GM18507 (cell line): ENCODE results near the gene DMC1.
A peak's percentile ranks its signal among the peaks of the same experiment; 100 is the strongest.
"Not testable (repeated sequence)": the region's sequence is repeated elsewhere in the genome, so short reads cannot be mapped to it uniquely, and the experiment has no call there.

Source experiments
- DNase-seq: peaks from one replicate; pipeline ENCODE4 v3.0.0; 2011; ENCODE audit warnings: low read depth; ENCODE audit not compliant: insufficient read length; ENCODE audit errors: extremely low spot score
- FAIRE-seq: peaks from 2 replicates; lab custom pipeline; 2011; peaks lifted over from hg19 to GRCh38; lab: Jason Lieb, UNC

The DMC1 gene, protein sequence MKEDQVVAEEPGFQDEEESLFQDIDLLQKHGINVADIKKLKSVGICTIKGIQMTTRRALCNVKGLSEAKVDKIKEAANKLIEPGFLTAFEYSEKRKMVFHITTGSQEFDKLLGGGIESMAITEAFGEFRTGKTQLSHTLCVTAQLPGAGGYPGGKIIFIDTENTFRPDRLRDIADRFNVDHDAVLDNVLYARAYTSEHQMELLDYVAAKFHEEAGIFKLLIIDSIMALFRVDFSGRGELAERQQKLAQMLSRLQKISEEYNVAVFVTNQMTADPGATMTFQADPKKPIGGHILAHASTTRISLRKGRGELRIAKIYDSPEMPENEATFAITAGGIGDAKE

DNA sequence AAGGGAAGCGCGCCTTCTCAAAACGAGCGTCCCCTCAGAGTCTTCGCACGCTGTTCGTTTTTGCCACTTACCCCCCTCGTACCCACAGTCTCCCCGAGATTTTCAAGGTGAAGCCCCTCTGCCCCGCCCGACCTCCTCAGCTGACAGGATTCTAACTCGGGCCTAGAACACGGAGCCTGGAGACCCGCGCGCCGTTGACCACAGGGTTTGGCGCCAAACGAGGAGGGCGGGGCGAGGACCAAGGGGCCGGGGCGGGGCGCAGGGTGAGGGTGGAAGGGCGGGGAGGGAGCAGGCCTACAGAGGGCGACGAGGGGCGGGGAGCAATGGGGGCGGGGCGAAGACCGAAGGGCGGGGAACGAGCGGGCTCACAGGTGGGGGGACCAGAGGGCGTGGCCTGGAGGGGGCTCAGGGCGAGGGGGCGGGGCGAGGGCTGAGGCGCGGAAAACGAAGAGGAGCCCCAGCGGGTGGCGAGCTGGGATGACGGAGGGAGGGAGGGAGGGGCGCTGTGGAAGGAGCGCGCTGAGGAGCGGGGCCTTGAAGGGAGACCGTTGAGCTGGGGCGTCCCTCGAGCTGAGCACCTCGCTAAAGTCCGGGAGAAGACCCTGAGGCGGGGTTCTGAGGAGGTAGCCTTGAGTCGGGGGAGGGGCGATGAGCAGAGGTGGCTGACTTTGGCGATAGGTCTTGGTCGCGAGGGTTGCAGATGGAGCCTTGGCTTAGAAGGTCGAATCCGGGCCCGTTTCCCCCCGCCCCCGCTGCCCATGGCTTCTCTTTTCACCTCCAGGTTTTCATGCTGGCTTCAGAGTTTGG, at the start of gene DMC1:
Gene DMC1 (minus strand): TSS at position 212 of the 807 bp plus-strand sequence. CDS start 1,927 bp downstream, outside the sequence.
- DNase-seq (peak; percentile 99), FAIRE-seq (peak; percentile 87)

DNA sequence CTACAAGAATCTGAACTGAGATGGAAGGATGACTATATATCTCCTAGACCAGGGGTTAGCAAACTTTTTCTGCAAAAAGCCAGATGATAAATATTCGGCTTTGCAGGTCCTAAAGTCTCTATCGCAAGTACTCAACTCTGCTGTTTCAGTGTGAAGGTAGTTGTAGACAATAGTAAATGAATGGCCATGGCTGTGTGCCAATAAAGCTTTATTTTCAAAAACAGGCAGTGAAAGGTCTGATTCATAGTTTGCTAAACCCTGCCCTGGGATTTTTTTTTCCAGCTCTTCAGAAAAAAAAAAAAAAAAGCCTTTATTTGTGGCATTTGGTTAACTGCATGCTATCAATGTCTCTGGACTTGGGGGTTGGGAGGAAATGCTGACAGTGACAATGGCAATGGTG, 48.7 kb upstream of the DMC1 start:
- no peak for FAIRE-seq
- no peak for DNase-seq

DNA sequence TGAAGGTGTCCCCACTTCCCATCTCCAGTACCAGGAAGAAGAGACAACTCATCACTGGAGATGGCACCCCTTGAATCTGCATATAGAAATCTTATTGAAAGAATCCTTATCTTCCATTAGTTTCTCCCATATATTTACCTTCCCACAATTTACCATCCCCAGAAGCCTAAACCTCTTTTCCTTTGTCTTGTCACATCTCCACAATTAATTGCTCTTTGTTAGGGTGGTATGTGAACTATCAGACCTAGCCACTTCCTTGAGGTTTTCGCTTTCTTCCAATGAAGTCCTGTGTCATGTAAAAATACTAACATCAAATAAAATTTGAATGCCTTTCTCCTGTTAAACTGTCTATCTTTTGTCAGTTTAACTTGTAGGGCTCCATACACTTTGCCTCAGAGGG, 48.3 kb upstream of the DMC1 start:
- DNase-seq (no peak), FAIRE-seq (no peak)

DNA sequence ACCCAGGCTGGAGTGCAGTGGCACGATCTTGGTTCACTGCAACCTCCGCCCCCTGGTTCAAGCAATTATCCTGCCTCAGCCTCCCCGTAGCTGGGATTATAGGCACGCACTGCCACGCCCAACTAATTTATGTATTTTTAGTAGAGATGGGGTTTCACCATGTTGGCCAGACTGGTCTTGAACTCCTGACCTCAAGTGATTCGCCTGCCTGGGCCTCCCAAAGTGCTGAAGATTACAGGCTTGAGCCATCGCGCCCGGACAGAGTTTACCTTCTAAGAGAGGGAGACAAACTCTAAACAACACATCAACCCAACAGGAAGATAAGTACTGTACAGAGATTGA, 45.1 kb upstream of the DMC1 start:
- FAIRE-seq, DNase-seq: not testable (repeated sequence)

DNA sequence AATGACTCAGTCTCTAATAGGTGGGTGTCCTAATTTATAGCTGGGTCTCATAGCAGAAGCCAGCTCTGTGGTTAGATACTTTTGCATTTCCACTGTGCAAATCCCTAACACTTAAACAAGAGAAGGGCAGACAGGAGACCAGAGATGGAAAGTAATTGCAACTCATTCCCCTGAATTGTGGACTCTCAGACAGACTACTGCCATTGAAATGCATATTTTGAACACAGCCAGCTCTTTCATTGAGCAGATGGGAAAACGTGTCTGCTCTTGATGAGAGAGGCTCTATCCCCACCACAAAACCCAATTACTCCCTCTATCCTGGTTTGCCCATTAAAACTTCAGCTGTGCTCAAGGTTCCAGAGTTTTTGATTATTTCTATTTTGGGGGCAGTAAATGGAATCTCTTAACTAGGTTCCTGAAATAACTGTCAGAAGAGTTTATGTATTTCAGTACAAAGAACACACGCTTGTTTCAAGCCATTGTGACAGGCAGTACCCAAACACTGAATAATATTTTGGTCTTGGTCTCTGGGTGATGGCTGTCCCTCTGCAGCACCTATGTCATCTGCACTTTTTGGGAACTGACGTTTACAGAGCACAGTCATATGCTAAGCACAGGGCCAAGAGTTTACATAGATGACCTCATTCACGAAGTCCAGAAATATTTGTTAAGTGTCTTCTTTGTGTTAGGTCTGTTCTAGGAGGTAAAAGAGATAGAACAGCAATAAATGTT, 44.5 kb upstream of the DMC1 start:
- DNase-seq, result no peak
- no peak for FAIRE-seq

DNA sequence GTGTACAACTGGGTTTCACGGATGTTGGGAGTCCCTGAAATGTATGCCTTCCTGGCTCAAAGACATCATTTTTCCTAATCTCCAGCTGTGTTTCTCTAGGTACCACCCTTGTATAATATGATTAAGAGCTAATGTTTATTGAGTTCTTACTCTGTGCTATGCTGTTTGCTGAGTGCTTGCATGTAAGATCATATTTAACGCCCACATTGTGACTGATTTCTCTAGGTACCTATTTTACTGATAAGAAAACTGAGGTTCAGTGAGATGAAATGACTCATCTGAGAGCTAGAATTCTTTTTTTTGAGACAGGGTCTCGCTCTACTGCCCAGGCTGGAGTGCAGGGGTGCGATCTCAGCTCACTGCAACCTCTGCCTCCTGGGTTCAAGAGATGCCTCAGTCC, 43.6 kb upstream of the DMC1 start:
- no peak for FAIRE-seq

DNA sequence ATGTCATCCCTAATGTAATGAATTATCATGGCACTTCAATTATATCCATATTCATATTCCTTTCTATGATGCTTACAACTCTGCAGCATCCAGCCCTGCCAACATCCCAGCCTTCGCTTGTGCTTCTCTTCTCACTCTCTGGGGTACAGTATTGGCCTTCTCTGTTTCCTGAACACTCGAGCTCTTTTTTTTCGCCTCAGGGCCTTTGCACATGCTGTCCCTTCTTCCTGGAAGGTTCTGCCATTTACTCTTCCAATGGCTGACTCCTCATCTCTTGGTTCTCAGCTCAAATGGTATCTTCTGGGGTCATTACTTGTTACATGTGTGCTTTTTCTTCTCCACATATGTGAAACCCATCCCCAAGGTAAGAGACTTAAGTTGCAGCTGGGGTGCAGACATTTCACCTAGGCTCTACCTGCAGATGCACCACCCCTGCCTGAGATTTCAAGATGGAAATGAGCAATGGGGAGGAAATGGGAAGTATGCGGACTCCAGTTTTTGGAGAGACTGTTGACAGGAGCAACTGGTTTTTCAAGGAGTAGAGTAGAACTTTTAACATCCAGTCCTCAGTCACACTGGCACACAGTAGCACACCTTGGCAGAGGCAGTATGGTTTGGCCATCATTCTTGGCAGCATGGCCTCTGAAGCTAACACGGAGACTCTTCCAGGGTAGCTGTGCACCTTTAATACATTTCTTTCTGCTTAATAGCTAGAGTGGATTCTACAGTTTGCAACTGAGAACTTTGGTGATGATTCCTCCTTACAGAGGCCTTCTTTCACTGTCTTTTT, 42.4 kb upstream of the DMC1 start:
- FAIRE-seq, result no peak
- DNase-seq, result no peak

More for the DNA sequence above, 43.6 kb upstream of the DMC1 start:
- no peak for DNase-seq

DNA sequence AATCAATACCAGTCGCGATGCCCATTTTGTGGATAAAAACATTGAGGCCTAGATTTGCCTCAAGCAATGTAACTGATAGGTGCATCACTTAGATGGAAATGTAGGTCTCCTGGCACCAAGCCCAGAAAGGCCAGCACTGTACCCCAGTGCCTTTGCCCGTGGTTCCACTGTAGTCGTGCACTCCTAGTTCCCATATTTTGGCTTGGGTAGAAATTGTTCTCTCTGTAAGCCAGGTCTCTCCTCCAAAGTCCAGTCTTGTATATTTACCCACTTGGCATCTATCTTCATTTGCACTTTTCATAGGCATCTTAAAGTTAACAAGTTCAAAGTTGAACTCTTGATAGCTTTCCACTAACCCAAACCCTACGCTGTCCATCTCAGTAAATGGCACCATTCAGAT, 41.6 kb upstream of the DMC1 start:
- DNase-seq (no peak), FAIRE-seq (no peak)

DNA sequence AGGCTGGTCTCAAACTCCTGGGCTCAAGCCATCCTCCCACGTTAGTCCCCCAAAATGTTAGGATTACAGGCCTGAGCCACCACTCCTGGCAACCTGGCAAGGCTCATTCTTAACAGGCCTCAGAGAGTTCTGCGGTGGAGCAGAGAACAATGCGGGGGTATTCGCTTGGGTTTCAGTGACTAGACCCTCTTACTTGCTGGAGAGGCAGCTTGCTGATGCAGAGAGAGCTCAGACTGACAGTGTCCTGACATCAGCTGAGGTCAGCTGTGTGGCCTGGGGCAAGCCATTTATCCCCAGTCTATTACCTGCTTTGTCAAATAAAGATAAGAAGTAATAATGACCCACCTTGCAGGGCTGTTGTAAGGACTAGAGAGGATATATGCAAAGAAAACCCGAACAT, 40.3 kb upstream of the DMC1 start:
- FAIRE-seq (no peak), DNase-seq (no peak)

DNA sequence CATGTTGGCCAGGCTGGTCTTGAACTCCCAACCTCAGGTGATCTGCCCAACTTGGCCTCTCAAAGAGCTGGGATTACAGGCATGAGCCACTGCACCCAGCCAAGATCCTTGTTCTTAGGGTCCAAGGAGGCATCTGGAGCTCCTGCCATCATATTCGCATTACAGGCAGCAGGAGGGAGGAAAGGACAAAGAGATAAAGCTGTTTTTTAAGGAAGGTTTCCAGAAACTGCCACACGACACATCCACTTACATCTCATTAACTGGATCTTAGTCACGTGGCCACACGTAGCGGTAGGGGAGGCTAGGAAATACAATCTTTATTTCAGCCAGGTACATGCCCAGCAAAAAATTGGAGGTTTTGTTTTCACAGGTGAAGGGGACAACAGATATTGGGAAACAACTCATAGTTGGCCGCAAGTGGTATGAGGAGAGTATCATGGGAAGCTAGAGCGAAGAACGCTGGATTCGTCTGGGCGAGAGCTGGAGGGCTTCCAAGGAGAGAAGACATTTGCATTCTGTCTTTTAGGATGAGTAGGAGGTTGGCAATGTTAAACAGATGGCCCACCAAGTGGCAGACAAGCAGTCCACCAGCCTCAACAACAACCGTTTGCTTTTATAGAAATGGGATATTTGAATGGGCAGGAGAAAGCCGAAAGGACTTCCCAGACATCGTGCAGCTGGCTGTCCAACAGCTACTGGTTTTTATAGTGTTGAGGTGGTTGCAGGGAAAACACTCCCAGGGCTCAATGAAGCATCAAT, 39.2 kb upstream of the DMC1 start:
- DNase-seq, result no peak
- no peak for FAIRE-seq

DNA sequence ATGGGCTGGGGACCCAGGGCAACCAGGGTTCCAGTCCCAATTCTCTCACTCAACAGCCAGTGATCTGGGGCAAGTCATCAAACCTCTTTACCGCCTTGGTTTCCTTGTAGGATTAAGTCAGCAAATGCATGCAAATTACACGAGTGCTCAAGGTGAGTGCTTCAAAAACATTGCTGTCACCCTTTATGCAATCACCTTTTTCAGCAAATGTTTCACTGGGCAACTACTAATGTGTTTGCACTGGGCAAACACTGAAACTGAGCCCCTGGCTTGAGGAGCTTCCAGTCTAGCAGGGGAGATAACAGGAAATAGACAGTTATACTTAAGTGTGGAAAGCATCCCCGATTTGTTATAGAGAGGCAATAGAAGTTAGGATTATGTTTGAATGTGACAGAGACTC, 37.7 kb upstream of the DMC1 start:
- no peak for FAIRE-seq

DNA sequence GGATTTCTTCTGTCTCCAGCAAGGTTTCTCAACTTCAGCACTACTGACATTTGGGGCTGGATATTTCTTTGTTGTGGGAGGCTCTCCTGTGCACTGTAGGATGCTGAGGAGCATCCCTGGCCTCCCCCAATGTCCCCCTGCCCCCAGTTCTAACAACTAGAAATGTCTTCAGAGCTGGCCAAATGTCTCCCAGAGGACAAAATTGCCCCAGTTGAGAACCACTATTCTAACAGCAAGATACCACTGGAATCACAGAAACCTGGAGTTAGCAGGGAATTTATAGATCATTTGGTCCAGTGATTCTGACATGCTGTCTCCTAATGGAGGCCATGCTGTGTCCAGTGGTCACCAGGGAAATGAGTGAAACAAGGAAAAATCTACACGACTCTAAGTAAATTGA, 32.2 kb upstream of the DMC1 start:
- DNase-seq (no peak), FAIRE-seq (no peak)

More for the DNA sequence above, 37.7 kb upstream of the DMC1 start:
- no peak for DNase-seq

DNA sequence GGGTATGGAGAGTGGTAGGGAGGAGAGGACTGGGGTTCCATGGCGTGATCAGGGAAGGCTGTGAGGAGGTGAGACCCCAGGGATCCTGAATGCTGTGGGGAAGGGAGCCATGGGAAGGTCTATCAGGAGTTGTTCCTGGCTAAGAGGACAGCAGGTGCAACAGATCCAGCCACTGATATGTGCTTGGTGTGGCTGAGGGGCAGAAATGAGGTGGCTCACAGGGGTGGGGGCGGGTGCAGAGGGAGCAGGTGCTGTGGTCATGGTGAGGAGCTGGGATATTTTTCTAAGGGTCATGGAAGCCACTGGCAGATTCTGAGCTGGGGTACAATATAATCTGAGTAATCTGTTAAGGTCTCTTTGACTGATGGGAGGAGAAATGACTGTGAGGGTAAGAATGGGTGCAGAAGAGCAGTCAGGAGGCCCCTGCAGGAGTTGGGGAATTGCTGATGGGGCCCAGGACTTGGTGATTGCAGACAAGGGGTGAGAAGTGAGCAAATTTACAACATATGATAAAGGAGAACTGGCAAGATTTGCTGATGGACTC, 31.3 kb upstream of the DMC1 start:
- DNase-seq, result no peak
- no peak for FAIRE-seq

DNA sequence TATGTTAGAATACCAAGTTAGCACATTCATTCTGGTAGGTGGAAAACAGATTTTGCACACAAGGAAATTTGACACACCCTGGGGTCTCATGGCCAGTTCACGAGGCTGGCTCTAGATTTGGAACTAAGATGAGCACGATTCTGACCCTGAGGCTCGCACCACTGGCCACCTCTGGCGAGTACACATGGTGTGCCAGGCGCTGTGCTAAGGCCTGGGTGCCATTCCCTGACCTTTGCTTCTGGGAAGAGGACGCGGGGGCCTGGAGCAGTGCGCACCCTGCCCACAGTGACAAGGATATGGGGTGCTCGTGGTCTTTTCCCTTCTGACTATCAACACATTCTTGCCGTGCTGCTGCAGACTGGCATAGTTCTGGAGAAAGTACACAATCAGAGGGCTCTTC, 29.5 kb upstream of the DMC1 start:
- FAIRE-seq, result no peak

DNA sequence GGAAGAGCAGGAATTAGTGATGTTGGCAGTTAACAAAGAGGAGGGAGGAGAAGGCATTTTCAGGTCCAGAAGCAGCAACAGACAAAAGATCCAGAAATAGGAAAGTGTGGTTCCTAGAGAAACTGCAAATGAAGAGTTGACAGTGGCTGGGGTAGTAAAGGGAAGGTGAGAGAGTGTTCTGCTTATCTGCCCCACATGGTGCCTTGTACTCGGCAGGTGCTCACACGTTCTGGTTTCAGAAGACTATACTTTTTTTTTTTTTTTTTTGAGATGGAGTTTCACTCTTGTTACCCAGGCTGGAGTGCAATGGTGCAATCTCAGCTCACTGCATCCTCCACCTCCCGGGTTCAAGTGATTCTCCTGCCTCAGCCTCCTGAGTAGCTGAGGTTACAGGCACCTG, 12.9 kb upstream of the DMC1 start:
- DNase-seq, FAIRE-seq: not testable (repeated sequence)

More for the DNA sequence above, 29.5 kb upstream of the DMC1 start:
- no peak for DNase-seq

DNA sequence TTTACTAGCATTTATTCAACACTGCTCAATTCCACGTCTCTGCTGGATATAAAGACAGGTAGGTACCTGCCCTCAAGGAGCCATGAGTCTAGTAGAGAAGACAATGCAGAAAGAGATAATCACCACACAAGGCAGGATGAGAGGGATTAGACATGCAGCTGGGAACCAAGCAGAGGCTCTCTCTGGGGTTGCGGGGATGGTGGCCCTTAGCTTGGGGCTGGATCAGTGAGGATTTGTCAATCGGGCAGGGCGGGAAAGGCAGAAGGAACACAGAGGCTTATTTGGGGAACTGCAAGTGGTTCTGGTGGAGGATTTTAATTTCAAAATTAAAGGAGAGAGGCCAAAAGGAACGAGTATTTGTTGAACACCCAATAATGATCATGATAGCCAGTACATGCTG, 8.5 kb upstream of the DMC1 start:
- no peak for FAIRE-seq
- no peak for DNase-seq

DNA sequence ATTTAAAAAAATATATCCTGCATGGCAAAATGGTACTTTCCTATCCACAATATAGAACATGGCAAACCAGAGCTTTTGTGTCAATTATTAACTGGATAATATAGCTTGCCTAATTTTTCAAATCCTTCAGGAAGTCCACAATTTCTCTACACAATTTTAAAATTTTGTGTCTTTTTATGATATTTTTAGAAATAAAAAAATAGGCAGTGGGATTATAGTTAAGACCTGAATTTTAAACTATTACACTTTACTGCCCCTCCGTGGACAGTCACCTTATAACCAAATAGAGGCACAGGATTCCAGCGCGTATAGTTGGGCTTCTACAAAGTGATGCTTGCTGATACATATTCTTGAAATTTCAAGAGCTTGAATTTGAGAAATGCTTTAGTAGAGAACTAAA, 2.1 kb upstream of the DMC1 start:
- FAIRE-seq, result peak; percentile 88

DNA sequence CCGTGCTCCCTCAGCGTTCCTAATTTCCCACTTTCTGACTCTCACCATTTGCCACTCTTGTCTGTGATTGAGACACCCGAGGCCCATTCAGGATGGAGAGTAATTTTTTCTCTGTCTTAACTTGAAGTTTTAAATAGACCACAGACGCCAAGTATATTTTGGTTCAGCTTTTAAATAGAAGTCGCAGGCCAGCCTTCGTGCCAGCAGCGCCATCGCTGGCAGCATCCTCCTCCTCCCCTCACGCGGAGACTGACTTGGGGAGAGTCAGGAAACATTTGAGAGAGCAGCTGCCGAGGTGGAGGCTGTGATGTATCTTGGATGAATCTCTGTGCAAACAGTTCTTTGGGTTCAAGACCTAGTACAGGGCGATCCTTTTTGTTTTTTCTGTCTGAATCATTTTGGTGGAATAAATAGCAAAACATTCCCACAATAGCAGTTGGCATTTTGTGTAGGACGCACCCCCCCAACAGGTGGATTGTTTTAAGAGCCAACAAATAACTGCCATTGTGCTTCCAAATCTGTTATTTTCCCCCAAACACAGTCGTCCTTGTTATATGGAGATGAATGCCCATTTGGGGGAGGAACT, 889 bp upstream of the DMC1 start:
- FAIRE-seq, result no peak

More for the DNA sequence above, 2.1 kb upstream of the DMC1 start:
- DNase-seq, result no peak

More for the DNA sequence above, 889 bp upstream of the DMC1 start:
- no peak for DNase-seq
